ENCODE results near the gene SYNGR1.

GRCh38 chr22:39405346-39406085 is 55.7 kb downstream of the SYNGR1 start:
- TF ChIP-seq POLR2A (IDR thresholded peaks at IDR 0.05) (no peak), CTCF (IDR thresholded peaks at IDR 0.05) (peak in 1 of 3 donors; percentile 9)
